GM21717 (cell line): Measurements from ENCODE around the gene ADAMTS3.

Experiments
- ATAC-seq: cut with Tn5 transposase; IDR thresholded peaks from one replicate; pipeline ENCODE4 v1.9.1; 2021; ENCODE audit warnings: mild to moderate bottlenecking, moderate library complexity; ENCODE audit not compliant: unreplicated experiment

Gene ADAMTS3

DNA sequence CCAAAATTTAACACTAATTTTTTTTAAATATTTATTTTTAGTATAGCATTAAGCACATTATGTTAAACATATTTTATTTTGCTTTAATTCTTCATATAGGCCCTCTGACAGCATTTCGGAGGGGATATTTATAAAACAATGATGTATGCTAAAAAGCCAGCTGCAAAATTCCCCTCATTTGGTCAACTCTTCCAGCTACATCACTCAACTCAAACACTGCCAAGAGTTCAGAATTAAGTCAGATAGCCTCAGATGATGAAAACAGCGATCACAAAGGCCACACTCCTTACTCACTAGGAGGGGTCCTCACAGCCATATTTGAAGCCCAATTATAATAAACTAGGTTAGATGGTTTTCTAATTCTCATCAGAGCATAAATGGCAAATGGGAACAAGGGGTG, 146.6 kb downstream of the ADAMTS3 start:
- no peak for ATAC-seq

GRCh38 chr4:72418458-72418857, 150.6 kb downstream of the ADAMTS3 start:
- ATAC-seq: no peak

GRCh38 chr4:72410158-72410557, 158.9 kb downstream of the ADAMTS3 start:
- no peak for ATAC-seq

GRCh38 chr4:72408568-72408967, 160.5 kb downstream of the ADAMTS3 start:
- ATAC-seq: no peak

- no peak for ATAC-seq
Observed at GRCh38 chr4:72405417-72405816, 163.6 kb downstream of the ADAMTS3 start.

DNA sequence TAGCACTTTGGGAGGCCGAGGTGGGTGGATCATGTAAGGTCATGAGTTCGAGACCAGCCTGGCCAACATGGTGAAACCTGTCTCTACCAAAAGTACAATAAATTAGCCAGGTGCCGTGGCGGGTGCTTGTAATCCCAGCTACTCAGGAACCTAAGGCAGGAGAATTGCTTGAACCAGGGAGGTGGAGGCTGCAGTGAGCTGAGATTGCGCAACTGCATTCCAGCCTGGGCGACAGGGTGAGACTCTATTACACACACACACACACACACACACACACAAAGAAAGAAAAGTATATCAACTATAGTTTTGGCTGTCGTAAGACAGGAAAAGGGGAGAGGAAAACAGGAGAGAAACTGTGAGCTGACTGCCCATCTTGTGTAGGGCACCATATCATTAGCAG, 171.7 kb downstream of the ADAMTS3 start:
- ATAC-seq: no peak

- no peak for ATAC-seq
Observed at GRCh38 chr4:72394012-72394663, 174.9 kb downstream of the ADAMTS3 start.

DNA sequence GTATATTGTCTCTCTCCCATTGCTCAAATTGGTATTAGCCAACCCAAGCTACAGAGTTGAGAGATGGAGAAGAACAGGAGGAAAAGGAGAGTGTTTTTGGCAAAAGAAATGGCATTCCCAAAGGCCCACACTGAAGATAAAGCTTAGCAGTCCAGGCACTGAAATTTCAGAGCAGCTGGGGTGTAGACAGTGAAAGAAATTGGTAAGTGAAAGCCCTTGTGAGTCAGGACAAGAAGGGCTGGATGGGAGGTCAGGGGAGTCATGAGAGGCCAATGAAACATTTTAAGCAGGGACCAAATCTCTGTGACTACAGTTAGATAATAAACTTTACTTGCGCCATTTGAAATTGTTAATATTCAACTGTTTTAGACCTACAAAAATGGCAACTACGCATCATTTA, 177.7 kb downstream of the ADAMTS3 start:
- no peak for ATAC-seq

DNA sequence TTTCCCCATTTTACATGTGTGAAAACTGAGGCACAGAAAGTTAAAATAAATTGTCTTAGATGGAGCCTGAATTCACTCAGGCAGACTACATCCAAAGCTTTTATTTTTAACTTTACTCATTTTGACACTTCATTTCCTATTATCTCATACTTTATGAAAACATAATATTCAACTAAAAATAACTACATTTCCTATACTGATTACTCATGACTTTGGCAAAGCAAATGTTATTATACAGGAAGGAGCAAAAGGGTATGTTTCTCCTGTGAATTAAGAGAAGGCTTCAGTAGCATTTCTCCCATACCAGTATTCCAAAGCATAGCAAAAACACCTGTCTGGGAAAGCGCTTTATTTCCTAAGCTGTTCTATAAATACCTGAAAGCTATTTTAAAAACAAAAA, 178.6 kb downstream of the ADAMTS3 start:
- ATAC-seq: no peak

DNA sequence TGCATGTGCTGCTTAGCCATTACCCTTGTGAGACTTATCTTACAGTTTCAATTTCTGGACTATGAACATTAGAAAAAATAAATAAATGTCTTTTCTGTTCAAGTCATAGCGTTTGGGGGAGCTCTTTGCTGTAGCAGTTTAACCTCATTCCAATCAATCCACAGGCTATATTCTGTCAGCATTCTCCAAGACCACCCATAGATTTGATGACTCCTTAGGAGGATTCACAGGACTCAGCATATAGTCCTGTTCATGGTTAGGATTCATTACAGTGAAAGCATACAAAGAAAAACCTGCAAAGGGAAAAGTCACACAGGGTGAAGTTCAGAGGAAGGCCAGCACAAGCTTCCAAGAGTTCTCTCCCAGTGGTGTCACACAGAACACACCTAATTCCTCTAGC, 180.5 kb downstream of the ADAMTS3 start:
- no peak for ATAC-seq

- no peak for ATAC-seq
Observed at GRCh38 chr4:72387959-72388358, 181.1 kb downstream of the ADAMTS3 start.

DNA sequence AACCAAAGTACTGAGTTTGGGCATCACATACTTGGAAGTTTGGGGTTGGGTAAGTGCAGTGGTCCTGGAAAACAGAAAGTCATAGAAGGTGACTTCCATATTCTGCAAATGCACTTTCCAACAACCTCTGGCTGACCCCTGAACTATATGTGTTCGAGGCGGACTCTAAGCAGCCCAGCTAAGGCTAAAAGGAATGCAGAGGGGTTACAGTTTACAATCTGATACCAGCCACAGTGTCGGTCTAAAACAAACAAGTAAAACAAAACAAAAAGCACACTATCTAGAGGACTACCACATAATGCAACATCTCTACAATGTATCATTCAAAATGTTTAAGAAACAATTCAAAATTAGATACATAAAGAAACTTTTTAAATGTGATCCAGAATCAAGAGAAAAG, 185.6 kb downstream of the ADAMTS3 start:
- ATAC-seq: no peak

DNA sequence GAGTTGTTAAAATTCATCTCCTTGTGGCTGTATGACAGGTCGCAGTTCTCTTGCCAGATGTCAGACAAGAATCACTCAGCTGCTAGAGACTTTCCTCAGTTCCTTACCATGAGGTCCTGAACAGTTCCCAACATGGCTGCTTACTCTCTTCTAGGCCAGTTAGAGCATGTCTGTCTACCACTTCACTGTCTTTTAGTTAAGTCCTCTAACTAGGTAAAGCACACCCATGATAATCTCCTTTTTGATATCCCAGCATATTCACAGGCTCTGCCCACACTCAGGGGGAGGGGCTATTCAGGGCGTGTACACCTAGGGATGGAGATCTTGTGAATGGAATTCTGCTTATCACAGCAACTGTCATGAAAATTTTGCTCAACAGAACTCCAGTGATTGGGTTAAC, 190.1 kb downstream of the ADAMTS3 start:
- ATAC-seq: no peak

- ATAC-seq: no peak
Observed at GRCh38 chr4:72377491-72378194, 191.4 kb downstream of the ADAMTS3 start.

- no peak for ATAC-seq
Observed at GRCh38 chr4:72376901-72377300, 192.1 kb downstream of the ADAMTS3 start.

DNA sequence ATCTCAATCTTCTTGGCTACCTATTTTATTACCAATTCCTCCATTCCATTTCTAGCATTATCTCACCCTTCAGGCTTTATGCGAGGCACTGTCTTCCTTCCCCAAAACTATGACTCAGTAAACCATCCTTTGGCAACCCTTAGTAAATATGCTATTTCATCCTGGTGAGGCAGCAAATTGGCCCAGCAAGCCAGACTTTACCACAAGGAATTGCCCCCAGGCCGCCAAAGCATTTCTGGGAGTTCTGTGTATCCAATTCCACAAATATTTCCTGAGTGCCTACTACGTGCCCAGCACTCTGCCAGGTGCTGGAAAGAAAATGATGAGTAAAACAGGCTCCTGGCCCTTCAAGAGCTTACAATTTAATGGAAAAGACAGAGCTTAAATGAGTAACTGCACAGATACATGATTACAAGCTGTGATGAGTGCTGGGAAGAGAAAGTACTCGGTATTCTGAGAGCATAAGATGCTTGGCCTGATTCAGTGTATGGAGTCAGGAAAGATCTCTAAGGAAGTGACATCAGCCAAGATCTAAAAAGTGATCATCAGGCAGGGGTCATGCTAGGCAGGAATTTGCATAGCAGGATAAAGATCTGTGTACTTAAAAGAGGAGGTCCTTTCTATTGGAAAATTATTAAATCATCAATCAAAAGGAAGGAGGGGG, 193.8 kb downstream of the ADAMTS3 start:
- ATAC-seq: no peak

- no peak for ATAC-seq
Observed at GRCh38 chr4:72374159-72374558, 194.9 kb downstream of the ADAMTS3 start.

DNA sequence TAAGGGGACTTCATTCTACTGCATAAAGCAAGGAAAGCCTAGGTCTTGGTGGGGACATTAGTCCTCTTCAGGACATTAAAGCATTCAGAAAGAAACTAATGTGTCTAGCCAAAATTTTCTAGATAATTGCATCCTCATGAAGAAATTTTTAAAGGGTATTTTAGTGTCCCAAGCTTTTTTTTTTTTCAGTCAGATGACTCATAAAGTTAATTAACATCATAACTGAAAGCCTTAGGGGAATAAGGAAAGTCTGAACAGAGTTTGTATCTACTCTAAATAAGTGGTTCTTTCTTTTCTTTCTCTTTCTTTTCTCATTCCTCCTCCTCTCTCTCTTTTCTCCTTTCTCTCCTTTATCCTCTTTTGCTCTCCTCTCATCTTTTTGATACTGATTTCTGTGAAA, 202.4 kb downstream of the ADAMTS3 start:
- no peak for ATAC-seq

DNA sequence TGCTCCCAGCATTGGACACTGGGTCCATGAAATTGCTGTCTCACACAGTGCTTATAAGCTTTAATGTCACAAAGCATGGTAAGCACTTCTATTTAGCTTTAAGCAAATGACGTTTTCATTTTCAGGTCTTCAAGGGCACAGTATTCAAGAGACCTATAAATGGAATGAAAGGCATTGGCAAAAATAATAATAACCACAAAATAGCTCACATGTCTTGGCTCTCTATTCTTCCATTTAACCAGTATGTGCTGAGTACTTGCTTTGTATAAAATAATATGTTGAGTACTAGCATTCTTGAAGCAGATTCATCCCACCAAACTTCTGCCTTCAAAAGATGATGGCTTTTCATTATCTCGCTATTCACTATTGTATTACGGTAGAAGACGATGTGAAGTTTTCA, 203.0 kb downstream of the ADAMTS3 start:
- ATAC-seq: no peak

- no peak for ATAC-seq
Observed at GRCh38 chr4:72365016-72365415, 204.0 kb downstream of the ADAMTS3 start.

- ATAC-seq: no peak
Observed at GRCh38 chr4:72360075-72360474, 208.9 kb downstream of the ADAMTS3 start.

DNA sequence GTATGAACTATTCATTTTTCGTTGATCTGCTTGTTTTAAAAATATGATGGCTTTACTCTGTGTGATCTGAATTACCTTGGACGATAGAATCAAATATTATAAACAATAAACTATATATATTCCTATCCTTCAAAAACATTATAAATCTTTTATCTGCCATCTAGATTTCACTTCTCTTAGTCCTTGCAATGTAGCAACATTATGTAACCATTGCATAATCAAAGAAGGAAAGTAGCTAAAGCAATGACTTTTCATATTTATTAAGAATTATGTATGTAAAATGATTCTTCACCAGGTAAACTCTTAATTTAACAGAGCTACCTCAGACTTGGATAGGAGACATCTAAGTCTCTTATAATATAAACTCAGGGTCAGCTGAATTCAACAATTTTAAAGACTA, 210.5 kb downstream of the ADAMTS3 start:
- ATAC-seq: no peak
